ENCODE measurements around the gene ANP32E.

The ANP32E gene

GRCh38 chr1:150183061-150183460 lies 52.9 kb downstream of the ANP32E start:
- H3K27ac ChIP-seq, result no peak overlapping the region
- TF ChIP-seq, protein P1, sequence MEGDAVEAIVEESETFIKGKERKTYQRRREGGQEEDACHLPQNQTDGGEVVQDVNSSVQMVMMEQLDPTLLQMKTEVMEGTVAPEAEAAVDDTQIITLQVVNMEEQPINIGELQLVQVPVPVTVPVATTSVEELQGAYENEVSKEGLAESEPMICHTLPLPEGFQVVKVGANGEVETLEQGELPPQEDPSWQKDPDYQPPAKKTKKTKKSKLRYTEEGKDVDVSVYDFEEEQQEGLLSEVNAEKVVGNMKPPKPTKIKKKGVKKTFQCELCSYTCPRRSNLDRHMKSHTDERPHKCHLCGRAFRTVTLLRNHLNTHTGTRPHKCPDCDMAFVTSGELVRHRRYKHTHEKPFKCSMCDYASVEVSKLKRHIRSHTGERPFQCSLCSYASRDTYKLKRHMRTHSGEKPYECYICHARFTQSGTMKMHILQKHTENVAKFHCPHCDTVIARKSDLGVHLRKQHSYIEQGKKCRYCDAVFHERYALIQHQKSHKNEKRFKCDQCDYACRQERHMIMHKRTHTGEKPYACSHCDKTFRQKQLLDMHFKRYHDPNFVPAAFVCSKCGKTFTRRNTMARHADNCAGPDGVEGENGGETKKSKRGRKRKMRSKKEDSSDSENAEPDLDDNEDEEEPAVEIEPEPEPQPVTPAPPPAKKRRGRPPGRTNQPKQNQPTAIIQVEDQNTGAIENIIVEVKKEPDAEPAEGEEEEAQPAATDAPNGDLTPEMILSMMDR (IDR thresholded peaks at IDR 0.05), result no peak
- TF ChIP-seq ZFX (IDR thresholded peaks at IDR 0.05; ENCODE audit: borderline replicate concordance), result no peak

- H3K27ac ChIP-seq, result no peak overlapping the region
- no peak for TF ChIP-seq ZFX (IDR thresholded peaks at IDR 0.05; ENCODE audit: borderline replicate concordance)
- TF ChIP-seq, protein P1 (IDR thresholded peaks at IDR 0.05), result no peak
Measured at GRCh38 chr1:150182247-150182646, 53.7 kb downstream of the ANP32E start.

DNA sequence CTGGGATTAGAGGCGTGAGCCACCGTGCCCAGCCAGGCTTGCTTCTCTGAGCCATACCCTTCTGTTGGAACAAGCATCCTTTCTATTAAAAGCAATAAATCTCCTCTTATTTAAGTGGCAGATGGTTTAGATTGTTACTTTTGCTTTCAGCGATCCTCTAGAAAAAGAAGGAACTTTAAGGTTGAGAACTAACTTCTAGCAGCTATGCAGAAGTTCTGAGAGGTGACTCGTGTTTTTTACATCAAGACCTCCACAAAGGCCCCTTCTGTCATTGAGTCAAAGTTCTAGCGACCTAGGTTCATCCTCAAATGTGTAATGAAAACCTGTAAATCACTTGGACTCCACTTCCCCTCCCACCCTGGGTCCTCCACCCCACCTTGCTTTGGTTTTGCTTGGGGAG lies 55.4 kb downstream of the ANP32E start:
- TF ChIP-seq ZFX (IDR thresholded peaks at IDR 0.05; ENCODE audit: borderline replicate concordance), result no peak
- TF ChIP-seq, protein P1 (IDR thresholded peaks at IDR 0.05), result no peak
- H3K27ac ChIP-seq, result no peak overlapping the region

DNA sequence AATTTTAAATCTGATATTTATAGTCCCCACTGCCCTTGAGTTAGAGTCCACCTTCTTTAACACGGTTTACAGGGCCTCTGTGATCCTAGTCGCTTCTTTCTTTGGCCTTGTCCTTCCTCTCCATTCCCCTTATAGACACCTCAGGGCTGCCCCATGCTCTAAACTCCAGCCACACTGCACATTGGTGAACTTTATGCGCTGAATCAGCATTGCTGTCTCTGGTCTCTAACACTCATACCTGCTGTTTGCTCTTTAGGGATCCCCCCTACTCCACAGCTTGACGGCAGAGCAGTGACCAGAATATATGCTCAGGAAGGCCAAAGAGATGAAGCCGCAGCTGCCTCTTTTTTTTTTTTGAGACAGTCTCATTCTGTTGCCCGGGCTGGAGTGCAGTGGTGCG lies 56.0 kb downstream of the ANP32E start:
- TF ChIP-seq, protein P1 (IDR thresholded peaks at IDR 0.05), result no peak
- no peak for TF ChIP-seq ZFX (IDR thresholded peaks at IDR 0.05; ENCODE audit: borderline replicate concordance)
- no peak overlapping the region for H3K27ac ChIP-seq

- H3K27ac ChIP-seq, result no peak overlapping the region
- no peak for TF ChIP-seq ZFX (IDR thresholded peaks at IDR 0.05; ENCODE audit: borderline replicate concordance)
- TF ChIP-seq, protein P1 (IDR thresholded peaks at IDR 0.05), result no peak
Measured at GRCh38 chr1:150178548-150178947, 57.4 kb downstream of the ANP32E start.

- H3K27ac ChIP-seq, result no peak overlapping the region
- TF ChIP-seq, protein P1 (IDR thresholded peaks at IDR 0.05), result no peak
- no peak for TF ChIP-seq ZFX (IDR thresholded peaks at IDR 0.05; ENCODE audit: borderline replicate concordance)
Measured at GRCh38 chr1:150176593-150176992, 59.3 kb downstream of the ANP32E start.

DNA sequence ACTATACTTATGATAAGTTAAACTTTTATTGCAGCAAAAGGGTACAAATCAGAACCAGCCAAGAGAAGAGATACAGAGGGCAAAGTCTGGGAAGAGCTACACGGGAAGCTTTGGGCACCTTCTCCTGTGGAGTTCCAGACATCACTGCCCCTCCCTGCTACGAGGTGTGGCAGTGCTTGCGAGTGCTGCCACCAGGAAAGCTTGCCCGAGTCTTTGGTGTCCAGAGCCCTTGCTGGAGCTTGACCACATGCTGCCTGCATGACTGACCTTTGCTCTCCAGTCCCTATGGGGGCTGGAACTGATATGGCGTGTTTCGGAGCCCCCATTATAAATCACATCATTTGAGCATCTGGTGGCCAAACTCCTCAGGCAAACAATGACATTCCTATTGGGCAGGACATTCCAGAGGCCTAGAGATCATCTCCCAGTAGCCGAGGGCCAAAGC lies 62.7 kb downstream of the ANP32E start:
- no peak for TF ChIP-seq ZFX (IDR thresholded peaks at IDR 0.05; ENCODE audit: borderline replicate concordance)
- TF ChIP-seq, protein P1 (IDR thresholded peaks at IDR 0.05), result no peak
- no peak overlapping the region for H3K27ac ChIP-seq

Measured in 22Rv1 (cell line).